ENCODE measurements around the gene ACRBP. TPM values are rescaled to one million over a fixed set of nuclear protein-coding genes. Genes with fewer than 3 reads are reported as not detected.

The ACRBP gene
- total and polyA plus RNA-seq, 5 experiments from 2014 or later: 0.43 to 14.3 (median 7.1) TPM; not detected in 1

- Mint-ChIP-seq H3K4me1 (peaks cover 14 to 38% (median 25%) of the 10 kb centered on the region in 4 donors), H3K27ac (peak overlapping the region in 7 of 10 donors; percentile 25 to 87 (median 63)), H3K9me3 (peaks cover 0 to 17% (median 5%) of the 10 kb centered on the region in 9 donors), H3K36me3 (peaks cover 14 to 39% (median 19%) of the 10 kb centered on the region in 3 donors), H3K27me3 (no peaks in the 10 kb centered on the region), H3K4me3 (peak overlapping the region; percentile 69 to 86 (median 78))
- POLR2A ChIA-PET: interaction anchor here (0.7 to 5.3 kb wide), 5 partner anchors 11 to 25 kb away, joined by 3 to 30 read pairs (median 5); partner anchors contain the start of gene LPAR5
- ATAC-seq: peak in 1 of 2 donors; percentile 31
- no peak for DNase-seq
Measured at GRCh38 chr12:6646276-6647082, 753 bp downstream of the ACRBP start.

GRCh38 chr12:6644903-6645302, 2.3 kb downstream of the ACRBP start:
- DNase-seq (no peak), ATAC-seq (no peak)
- Mint-ChIP-seq H3K4me1 (peaks cover 14 to 41% (median 25%) of the 10 kb centered on the region in 4 donors), H3K27me3 (no peaks in the 10 kb centered on the region), H3K4me3 (peak overlapping the region in 2 of 10 donors; percentile 29 to 69), H3K9me3 (peaks cover 0 to 17% (median 5%) of the 10 kb centered on the region in 9 donors), H3K36me3 (peaks cover 14 to 23% (median 19%) of the 10 kb centered on the region in 3 donors), H3K27ac (peak overlapping the region in 2 of 10 donors; percentile 9 to 60)
- POLR2A ChIA-PET: interaction anchor here (0.6 to 5.3 kb wide), 6 partner anchors 10 to 39 kb away, joined by 4 to 30 read pairs (median 4); partner anchors contain the start of gene LPAR5

GRCh38 chr12:6644257-6644596, 3.0 kb downstream of the ACRBP start:
- peaks cover 14 to 44% (median 25%) of the 10 kb centered on the region in 4 donors for H3K4me1 Mint-ChIP-seq
- no peak for ATAC-seq

GRCh38 chr12:6643569-6644256, 3.5 kb downstream of the ACRBP start:
- H3K27ac Mint-ChIP-seq: peak overlapping the region in 2 of 10 donors; percentile 40 to 44
- DNase-seq (no peak), ATAC-seq (no peak)
- peaks cover 14 to 19% (median 19%) of the 10 kb centered on the region in 3 donors for H3K36me3 Mint-ChIP-seq
- peaks cover 14 to 49% (median 25%) of the 10 kb centered on the region in 4 donors for H3K4me1 Mint-ChIP-seq
- no peaks in the 10 kb centered on the region for H3K27me3 Mint-ChIP-seq
- POLR2A ChIA-PET: interaction anchor here (0.5 to 5.3 kb wide), 7 partner anchors 9 to 46 kb away, joined by 3 to 30 read pairs (median 4); partner anchors contain the start of genes LPAR5 and ZNF384
- peak overlapping the region in 1 of 10 donors; percentile 25 for H3K4me3 Mint-ChIP-seq
- peaks cover 0 to 17% (median 5%) of the 10 kb centered on the region in 9 donors for H3K9me3 Mint-ChIP-seq

More at GRCh38 chr12:6644257-6644596, 3.0 kb downstream of the ACRBP start:
- no peaks in the 10 kb centered on the region for H3K27me3 Mint-ChIP-seq
- peaks cover 14 to 19% (median 19%) of the 10 kb centered on the region in 3 donors for H3K36me3 Mint-ChIP-seq
- POLR2A ChIA-PET: interaction anchor here (0.7 to 5.3 kb wide), 6 partner anchors 9 to 39 kb away, joined by 4 to 30 read pairs (median 6); partner anchors contain the start of gene LPAR5
- peaks cover 0 to 17% (median 5%) of the 10 kb centered on the region in 9 donors for H3K9me3 Mint-ChIP-seq
- peak overlapping the region in 4 of 10 donors; percentile 9 to 68 (median 30) for H3K27ac Mint-ChIP-seq
- no peak for DNase-seq
- peak overlapping the region in 3 of 10 donors; percentile 12 to 69 (median 25) for H3K4me3 Mint-ChIP-seq

- no peak for ATAC-seq
- peaks cover 0 to 17% (median 5%) of the 10 kb centered on the region in 9 donors for H3K9me3 Mint-ChIP-seq
- H3K4me3 Mint-ChIP-seq: no peak overlapping the region
- H3K36me3 Mint-ChIP-seq: peaks cover 11 to 19% (median 14%) of the 10 kb centered on the region in 3 donors
- H3K4me1 Mint-ChIP-seq: peaks cover 18 to 61% (median 23%) of the 10 kb centered on the region in 4 donors
- POLR2A ChIA-PET: interaction anchor here (2.0 kb wide), 1 partner anchor 21 kb away, joined by 5 read pairs; no protein-coding TSS in a partner anchor
- H3K27ac Mint-ChIP-seq: peak overlapping the region in 1 of 10 donors; percentile 42
- no peak for DNase-seq
- no peaks in the 10 kb centered on the region for H3K27me3 Mint-ChIP-seq
Measured at GRCh38 chr12:6641131-6641530, 6.1 kb downstream of the ACRBP start.

- POLR2A ChIA-PET: interaction anchor here (1.2 to 2.0 kb wide), 2 partner anchors 11 to 20 kb away, joined by 3 to 5 read pairs; no protein-coding TSS in a partner anchor
- Mint-ChIP-seq H3K27me3 (no peaks in the 10 kb centered on the region), H3K27ac (peak overlapping the region in 1 of 10 donors; percentile 42), H3K4me1 (peaks cover 23 to 66% (median 28%) of the 10 kb centered on the region in 4 donors), H3K9me3 (peaks cover 0 to 17% (median 5%) of the 10 kb centered on the region in 9 donors), H3K4me3 (no peak overlapping the region), H3K36me3 (peaks cover 11 to 19% (median 14%) of the 10 kb centered on the region in 3 donors)
- ATAC-seq (no peak), DNase-seq (no peak)
Measured at GRCh38 chr12:6640497-6640896, 6.7 kb downstream of the ACRBP start.

GRCh38 chr12:6639151-6639801, 8.0 kb downstream of the ACRBP start:
- no peaks in the 10 kb centered on the region for H3K27me3 Mint-ChIP-seq
- DNase-seq (no peak), ATAC-seq (no peak)
- no peak overlapping the region for H3K4me3 Mint-ChIP-seq
- peaks cover 8 to 17% (median 12%) of the 10 kb centered on the region in 3 donors for H3K36me3 Mint-ChIP-seq
- peak overlapping the region in 1 of 10 donors; percentile 78 for H3K27ac Mint-ChIP-seq
- H3K9me3 Mint-ChIP-seq: peaks cover 0 to 14% (median 3%) of the 10 kb centered on the region in 9 donors
- H3K4me1 Mint-ChIP-seq: peaks cover 19 to 66% (median 31%) of the 10 kb centered on the region in 4 donors
- POLR2A ChIA-PET: interaction anchor here (1.2 to 2.0 kb wide), 2 partner anchors 9 to 19 kb away, joined by 3 to 5 read pairs; no protein-coding TSS in a partner anchor

GRCh38 chr12:6638305-6638704, 8.9 kb downstream of the ACRBP start:
- ATAC-seq (no peak), DNase-seq (no peak)
- Mint-ChIP-seq H3K4me1 (peaks cover 19 to 64% (median 35%) of the 10 kb centered on the region in 4 donors), H3K27ac (peak overlapping the region in 6 of 10 donors; percentile 4 to 79 (median 64)), H3K27me3 (no peaks in the 10 kb centered on the region), H3K36me3 (peaks cover 3 to 7% (median 6%) of the 10 kb centered on the region in 3 donors), H3K4me3 (peak overlapping the region in 2 of 10 donors; percentile 18 to 42), H3K9me3 (peaks cover 0 to 6% (median 0%) of the 10 kb centered on the region in 9 donors)
- POLR2A ChIA-PET: interaction anchor here (0.7 kb wide), 1 partner anchor 10 kb away, joined by 3 read pairs; no protein-coding TSS in a partner anchor

GRCh38 chr12:6635856-6636531, 11.2 kb downstream of the ACRBP start, which contains the start of gene LPAR5:
LPAR5 (minus strand) TSS chr12:6635959; CDS start chr12:6621248, 14,711 bp downstream.
- Mint-ChIP-seq H3K27me3 (no peaks in the 10 kb centered on the region), H3K36me3 (no peaks in the 10 kb centered on the region), H3K27ac (peak within 1 kb of the TSS; percentile 83 to 100 (median 93))

GRCh38 chr12:6635375-6635855, 11.8 kb downstream of the ACRBP start:
- Mint-ChIP-seq H3K27me3 (no peaks in the 10 kb centered on the region), H3K36me3 (no peaks in the 10 kb centered on the region), H3K4me1 (peaks cover 37 to 85% (median 64%) of the 10 kb centered on the region in 4 donors), H3K9me3 (no peaks in the 10 kb centered on the region), H3K27ac (peak overlapping the region; percentile 83 to 100 (median 93)), H3K4me3 (peak overlapping the region; percentile 75 to 91 (median 83))
- POLR2A ChIA-PET: interaction anchor here (0.6 to 3.5 kb wide), 21 partner anchors 8 to 314 kb away, joined by 3 to 38 read pairs (median 4); partner anchors contain the start of genes ACRBP, CHD4, COPS7A and GAPDH
- DNase-seq (peak in 8 of 10 donors; percentile 25 to 84 (median 44)), ATAC-seq (peak; percentile 34 to 69)

More at GRCh38 chr12:6635856-6636531, 11.2 kb downstream of the ACRBP start, which contains the start of gene LPAR5:
- DNase-seq (peak in 5 of 10 donors; percentile 34 to 53 (median 42)), ATAC-seq (peak; percentile 43 to 58)
- Mint-ChIP-seq H3K4me3 (peak within 1 kb of the TSS; percentile 75 to 91 (median 83)), H3K4me1 (peaks cover 33 to 82% (median 58%) of the 10 kb centered on the region in 4 donors), H3K9me3 (no peaks in the 10 kb centered on the region)
- POLR2A ChIA-PET: interaction anchor here (0.6 to 3.5 kb wide), 16 partner anchors 9 to 313 kb away, joined by 3 to 38 read pairs (median 5); partner anchors contain the start of genes ACRBP, CHD4, COPS7A and RNU7-1

Data from naive thymus-derived CD8-positive, alpha-beta T cell (primary cell).